Iris pigment epithelial cell (primary cell): ENCODE results near the gene CARD10.
A peak's percentile ranks its signal among the peaks of the same experiment; 100 is the strongest.

Source experiments
- DNase-seq: peaks from one replicate; pipeline ENCODE4 v3.0.0-alpha.2; 2011; ENCODE audit warnings: low read depth

Gene CARD10, protein sequence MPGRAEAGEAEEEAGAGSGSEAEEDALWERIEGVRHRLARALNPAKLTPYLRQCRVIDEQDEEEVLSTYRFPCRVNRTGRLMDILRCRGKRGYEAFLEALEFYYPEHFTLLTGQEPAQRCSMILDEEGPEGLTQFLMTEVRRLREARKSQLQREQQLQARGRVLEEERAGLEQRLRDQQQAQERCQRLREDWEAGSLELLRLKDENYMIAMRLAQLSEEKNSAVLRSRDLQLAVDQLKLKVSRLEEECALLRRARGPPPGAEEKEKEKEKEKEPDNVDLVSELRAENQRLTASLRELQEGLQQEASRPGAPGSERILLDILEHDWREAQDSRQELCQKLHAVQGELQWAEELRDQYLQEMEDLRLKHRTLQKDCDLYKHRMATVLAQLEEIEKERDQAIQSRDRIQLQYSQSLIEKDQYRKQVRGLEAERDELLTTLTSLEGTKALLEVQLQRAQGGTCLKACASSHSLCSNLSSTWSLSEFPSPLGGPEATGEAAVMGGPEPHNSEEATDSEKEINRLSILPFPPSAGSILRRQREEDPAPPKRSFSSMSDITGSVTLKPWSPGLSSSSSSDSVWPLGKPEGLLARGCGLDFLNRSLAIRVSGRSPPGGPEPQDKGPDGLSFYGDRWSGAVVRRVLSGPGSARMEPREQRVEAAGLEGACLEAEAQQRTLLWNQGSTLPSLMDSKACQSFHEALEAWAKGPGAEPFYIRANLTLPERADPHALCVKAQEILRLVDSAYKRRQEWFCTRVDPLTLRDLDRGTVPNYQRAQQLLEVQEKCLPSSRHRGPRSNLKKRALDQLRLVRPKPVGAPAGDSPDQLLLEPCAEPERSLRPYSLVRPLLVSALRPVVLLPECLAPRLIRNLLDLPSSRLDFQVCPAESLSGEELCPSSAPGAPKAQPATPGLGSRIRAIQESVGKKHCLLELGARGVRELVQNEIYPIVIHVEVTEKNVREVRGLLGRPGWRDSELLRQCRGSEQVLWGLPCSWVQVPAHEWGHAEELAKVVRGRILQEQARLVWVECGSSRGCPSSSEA

GRCh38 chr22:37519268-37520195 is at the start of gene CARD10:
Gene CARD10 (minus strand): TSS chr22:37519415. CDS start chr22:37519200, 215 bp downstream.
- DNase-seq = no peak

- no peak for DNase-seq
Measured at GRCh38 chr22:37568448-37569008, 49.3 kb upstream of the CARD10 start.

GRCh38 chr22:37568012-37568411 is 48.8 kb upstream of the CARD10 start:
- no peak for DNase-seq

GRCh38 chr22:37566903-37567798 is 47.9 kb upstream of the CARD10 start:
- peak; percentile 42 for DNase-seq

GRCh38 chr22:37566329-37566837 is 47.2 kb upstream of the CARD10 start:
- DNase-seq = no peak

GRCh38 chr22:37565830-37566229 is 46.6 kb upstream of the CARD10 start:
- DNase-seq = no peak

GRCh38 chr22:37564111-37564711 is 45.0 kb upstream of the CARD10 start:
- DNase-seq = peak; percentile 45

- peak; percentile 99 for DNase-seq
Measured at GRCh38 chr22:37563153-37564081, 44.2 kb upstream of the CARD10 start.

DNA sequence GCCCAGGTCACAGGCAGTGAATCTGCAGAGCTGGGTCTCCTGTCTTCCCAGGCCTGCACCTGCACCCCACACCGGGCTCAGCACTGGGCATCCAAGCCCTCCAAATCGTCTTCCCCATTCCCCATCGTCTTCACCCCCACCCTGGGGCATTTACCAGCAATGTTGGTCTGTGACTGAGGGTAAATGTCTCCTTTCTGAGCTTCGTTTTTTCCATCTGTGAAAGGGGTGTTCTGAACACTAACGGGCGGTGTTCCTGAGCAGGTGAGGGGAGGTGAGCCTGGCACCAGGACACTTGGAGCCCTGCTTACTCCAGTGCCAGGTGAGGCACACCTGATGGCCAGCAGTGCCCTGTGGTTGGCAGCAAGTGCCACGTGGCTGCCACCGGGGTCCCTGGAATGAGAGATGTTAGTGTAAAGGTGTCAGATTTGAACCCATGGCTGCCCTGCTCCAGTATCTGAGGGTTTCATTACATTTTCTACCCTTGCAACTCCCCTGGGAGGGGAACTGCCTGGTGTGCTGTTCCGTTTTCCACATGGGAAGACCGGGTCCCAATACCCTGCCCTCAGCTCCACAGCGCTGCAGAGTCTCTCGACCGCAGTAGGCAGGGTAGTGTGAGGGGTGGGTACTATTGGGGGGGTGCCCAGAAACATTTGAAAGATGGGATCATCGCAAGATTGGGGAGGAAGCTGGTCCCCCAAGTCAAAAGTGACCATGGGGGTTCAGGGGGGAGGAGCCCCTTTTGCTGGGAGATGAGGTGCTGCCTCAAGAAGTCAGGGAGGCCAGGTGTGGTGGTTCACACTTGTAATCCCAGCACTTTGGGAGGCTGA is 43.0 kb upstream of the CARD10 start:
- no peak for DNase-seq

- DNase-seq = peak; percentile 86
Measured at GRCh38 chr22:37561212-37562048, 42.2 kb upstream of the CARD10 start.

- peak; percentile 69 for DNase-seq
Measured at GRCh38 chr22:37560608-37561211, 41.5 kb upstream of the CARD10 start.

GRCh38 chr22:37559901-37560607 is 40.8 kb upstream of the CARD10 start, which contains the start of gene CDC42EP1:
Gene CDC42EP1 (plus strand): TSS chr22:37560480. CDS start chr22:37566350, 5,870 bp downstream.
- DNase-seq = peak; percentile 55

DNA sequence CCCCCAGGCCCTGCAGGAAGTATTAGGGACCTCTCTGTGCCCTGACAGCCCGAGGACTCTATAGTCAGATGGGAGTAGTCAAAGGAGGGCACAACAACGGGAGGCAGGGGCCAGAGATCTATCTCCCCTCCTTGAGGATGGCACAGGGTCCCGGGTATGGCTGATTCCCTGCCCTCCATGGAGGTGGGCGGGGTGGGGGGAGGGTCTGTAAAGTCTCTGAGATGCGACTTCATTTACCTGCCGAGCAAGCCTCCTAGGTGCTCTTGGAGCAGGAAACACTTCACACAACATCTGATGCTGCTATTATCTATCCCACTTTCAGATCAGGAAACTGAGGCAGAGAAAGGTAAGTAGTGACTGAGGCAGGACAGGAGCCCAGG is 40.3 kb upstream of the CARD10 start:
- DNase-seq = no peak

DNA sequence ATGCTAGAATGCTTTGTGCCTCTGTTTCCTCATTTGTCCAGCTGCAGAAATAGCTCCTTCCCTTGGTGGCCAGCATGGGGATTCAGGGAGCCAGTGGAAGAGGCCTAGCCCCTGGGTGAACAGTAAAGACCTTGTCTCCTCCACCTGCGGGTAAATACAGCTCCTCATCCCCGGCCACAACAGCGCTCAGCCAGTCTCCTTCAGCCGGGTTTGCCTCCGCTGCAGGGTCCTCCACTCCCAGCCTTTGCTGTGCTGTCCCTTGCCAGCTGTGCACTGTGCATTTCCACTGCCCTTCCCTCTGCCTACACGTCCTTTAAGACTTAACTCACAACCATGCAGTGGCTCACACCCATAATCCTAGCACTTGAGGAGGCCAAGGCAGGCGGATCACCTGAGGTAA is 39.6 kb upstream of the CARD10 start:
- no peak for DNase-seq

DNA sequence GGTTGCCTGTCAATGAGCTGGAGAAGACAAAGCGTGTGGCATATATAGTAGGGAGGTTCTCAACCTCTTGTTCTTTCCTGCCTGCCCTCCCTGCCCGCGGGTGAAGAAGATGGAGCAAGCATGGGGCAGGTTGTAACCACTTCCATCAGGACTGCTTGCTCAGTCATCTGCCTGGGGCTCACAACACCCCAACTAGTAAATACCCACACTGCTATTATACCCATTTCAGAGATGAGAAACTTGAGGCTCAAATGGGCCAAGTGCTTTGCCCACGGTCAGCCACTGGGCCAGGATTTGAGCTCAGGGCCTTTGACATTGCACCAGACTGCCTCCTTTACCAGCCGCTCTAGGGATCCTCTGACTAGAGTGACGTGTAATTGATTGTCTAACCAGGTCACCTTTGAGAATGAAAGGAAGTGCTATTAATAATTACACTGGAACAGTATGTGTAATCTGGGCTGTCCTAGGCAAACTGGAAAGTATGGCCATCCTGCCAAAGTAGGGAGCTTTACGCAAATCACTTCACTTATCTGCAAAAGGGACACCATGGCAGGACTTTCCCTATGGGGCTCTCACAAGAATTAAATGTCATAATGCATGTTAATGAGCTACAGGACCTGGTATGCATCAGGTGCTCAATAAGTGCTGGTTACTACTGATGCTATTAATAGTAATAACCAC is 38.2 kb upstream of the CARD10 start:
- no peak for DNase-seq
